Adrenal gland (tissue), 5 donors: ENCODE data around the gene RAB1B.

ENCODE experiments used
- CTCF ChIP-seq, 6 experiments: fragments of 450-650 bp in 4 of 6; fragments of 200-600 bp in 2 of 6; sonication (generic) in 1 of 6; IDR thresholded peaks; 1 replicate in 5 of 6; 2 replicates in 1 of 6; pipeline versions ENCODE4 v1.5.1 to v1.8.0; 2016 to 2021; ENCODE audit warnings: antibody characterized with exemption in 6 of 6, mild to moderate bottlenecking in 2 of 6, moderate library complexity in 1 of 6
- POLR2A ChIP-seq, 2 donors: fragments of 450-650 bp; IDR thresholded peaks; one replicate each; pipeline ENCODE4 v1.6.1; 2017; ENCODE audit warnings: antibody characterized with exemption in 2 of 2, mild to moderate bottlenecking in 2 of 2, moderate library complexity in 1 of 2
- donor health status: DM: no; HTN: no; CAD: no.

GRCh38 chr11:66322732-66323427, 54.4 kb downstream of the RAB1B start:
- no peak for TF ChIP-seq POLR2A (IDR thresholded peaks at IDR 0.05)
- no peak for TF ChIP-seq CTCF (IDR thresholded peaks at IDR 0.05)
